ENCODE measurements around the gene CYP4F11.
"Not testable (repeated sequence)": the region's sequence is repeated elsewhere in the genome, so short reads cannot be mapped to it uniquely, and the experiment has no call there.

Gene CYP4F11

GRCh38 chr19:15923702-15924101 is 10.6 kb downstream of the CYP4F11 start:
- in situ Hi-C loops (cut with MboI; ENCODE audit: low sequenced_read_pairs) = no loop called here

- in situ Hi-C loops (cut with MboI; ENCODE audit: low sequenced_read_pairs) = no loop called here
These were observed 12.3 kb downstream of the CYP4F11 start for GRCh38 chr19:15922021-15922420.

- in situ Hi-C loops (cut with MboI; ENCODE audit: low sequenced_read_pairs) = no loop called here
These were observed 15.1 kb downstream of the CYP4F11 start for GRCh38 chr19:15919243-15919642.

- in situ Hi-C loops (cut with MboI; ENCODE audit: low sequenced_read_pairs) = no loop called here
These were observed 19.2 kb downstream of the CYP4F11 start for GRCh38 chr19:15915109-15915508.

GRCh38 chr19:15913830-15914229 is 20.5 kb downstream of the CYP4F11 start:
- in situ Hi-C loops (cut with MboI; ENCODE audit: low sequenced_read_pairs) = no loop called here

GRCh38 chr19:15913384-15913783 is 20.9 kb downstream of the CYP4F11 start:
- in situ Hi-C loops (cut with MboI; ENCODE audit: low sequenced_read_pairs) = no loop called here

GRCh38 chr19:15911599-15912235 is 22.6 kb downstream of the CYP4F11 start:
- in situ Hi-C loops (cut with MboI; ENCODE audit: low sequenced_read_pairs) = no loop called here

GRCh38 chr19:15905026-15905425 is 29.3 kb downstream of the CYP4F11 start:
- in situ Hi-C loops (cut with MboI; ENCODE audit: low sequenced_read_pairs) = no loop called here

GRCh38 chr19:15902898-15903297 is 31.4 kb downstream of the CYP4F11 start:
- in situ Hi-C loops (cut with MboI; ENCODE audit: low sequenced_read_pairs) = not testable (repeated sequence)

- in situ Hi-C loops (cut with MboI; ENCODE audit: low sequenced_read_pairs) = no loop called here
These were observed 32.1 kb downstream of the CYP4F11 start for GRCh38 chr19:15902254-15902653.

- in situ Hi-C loops (cut with MboI; ENCODE audit: low sequenced_read_pairs) = no loop called here
These were observed 33.8 kb downstream of the CYP4F11 start for GRCh38 chr19:15900504-15900903.

- in situ Hi-C loops (cut with MboI; ENCODE audit: low sequenced_read_pairs) = not testable (repeated sequence)
These were observed 34.3 kb downstream of the CYP4F11 start for GRCh38 chr19:15900032-15900431.

- in situ Hi-C loops (cut with MboI; ENCODE audit: low sequenced_read_pairs) = not testable (repeated sequence)
These were observed 34.8 kb downstream of the CYP4F11 start for GRCh38 chr19:15899561-15899960.

GRCh38 chr19:15897738-15898276 is 36.5 kb downstream of the CYP4F11 start, which contains the start of gene CYP4F2:
Gene CYP4F2, minus strand, starts transcription at chr19:15898074. Its CDS starts 463 bp downstream, at chr19:15897611.
- in situ Hi-C loops (cut with MboI; ENCODE audit: low sequenced_read_pairs) = no loop called here

- in situ Hi-C loops (cut with MboI; ENCODE audit: low sequenced_read_pairs) = no loop called here
These were observed 37.1 kb downstream of the CYP4F11 start for GRCh38 chr19:15897026-15897737.

GRCh38 chr19:15895876-15896430 is 38.4 kb downstream of the CYP4F11 start:
- in situ Hi-C loops (cut with MboI; ENCODE audit: low sequenced_read_pairs) = no loop called here

GRCh38 chr19:15894359-15894758 is 40.0 kb downstream of the CYP4F11 start:
- in situ Hi-C loops (cut with MboI; ENCODE audit: low sequenced_read_pairs) = no loop called here

- in situ Hi-C loops (cut with MboI; ENCODE audit: low sequenced_read_pairs) = no loop called here
These were observed 40.9 kb downstream of the CYP4F11 start for GRCh38 chr19:15893477-15893876.

- in situ Hi-C loops (cut with MboI; ENCODE audit: low sequenced_read_pairs) = no loop called here
These were observed 42.3 kb downstream of the CYP4F11 start for GRCh38 chr19:15892012-15892411.

- in situ Hi-C loops (cut with MboI; ENCODE audit: low sequenced_read_pairs) = no loop called here
These were observed 42.9 kb downstream of the CYP4F11 start for GRCh38 chr19:15891434-15891833.

GRCh38 chr19:15889339-15889738 is 45.0 kb downstream of the CYP4F11 start:
- in situ Hi-C loops (cut with MboI; ENCODE audit: low sequenced_read_pairs) = not testable (repeated sequence)

GRCh38 chr19:15885919-15886318 is 48.4 kb downstream of the CYP4F11 start:
- in situ Hi-C loops (cut with MboI; ENCODE audit: low sequenced_read_pairs) = no loop called here

All from hTERT RPE-1 (cell line).